ENCODE data around the gene JAM3. TPM values are rescaled to one million over a fixed set of nuclear protein-coding genes. Genes with fewer than 3 reads are reported as not detected.
"Not testable (repeated sequence)": the region's sequence is repeated elsewhere in the genome, so short reads cannot be mapped to it uniquely, and the experiment has no call there.

JAM3 gene
- total RNA-seq, 2 donors from 2014 or later = 21.3 to 157 TPM

DNA sequence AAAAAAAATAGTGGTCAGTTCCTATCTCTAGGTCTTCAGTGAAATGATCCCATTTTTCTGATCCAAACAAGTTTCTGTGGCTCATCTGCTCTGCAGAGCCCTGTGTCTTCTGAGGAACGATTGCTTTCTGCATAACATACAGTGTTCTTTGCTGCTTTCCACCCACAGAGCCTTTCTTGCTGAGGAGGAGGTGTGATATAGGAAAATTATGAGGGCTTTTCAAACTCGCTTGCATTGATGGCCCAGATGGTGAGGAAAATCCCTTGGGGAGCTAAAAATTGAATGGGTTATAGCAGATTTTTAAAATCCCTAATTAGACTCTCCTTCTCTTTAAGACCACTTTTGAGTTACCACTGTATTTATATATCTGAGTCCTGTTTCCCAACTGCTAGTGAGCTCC lies 31.3 kb downstream of the JAM3 start:
- no peak for DNase-seq (ENCODE audit: low spot score)
- Histone ChIP-seq H3K4me1 (replicated peaks) (no peaks in the 10 kb centered on the region), H3K4me3 (no peak overlapping the region), H3K36me3 (no peaks in the 10 kb centered on the region), H3K27ac (no peak overlapping the region), H3K27me3 (replicated peaks; ENCODE audit: insufficient read depth) (no peaks in the 10 kb centered on the region), H3K9me3 (no peaks in the 10 kb centered on the region)
- no peak for TF ChIP-seq POLR2A (IDR thresholded peaks at IDR 0.05)
- WGBS = 88% methylated on average over 2 of the region's 2 CpGs
- intact Hi-C loops (cut with DNase I) = no loop called here

GRCh38 chr11:134101282-134101681 lies 32.4 kb downstream of the JAM3 start:
- Histone ChIP-seq H3K4me1 (replicated peaks) (no peaks in the 10 kb centered on the region), H3K27ac (no peak overlapping the region), H3K9me3 (no peaks in the 10 kb centered on the region), H3K4me3 (no peak overlapping the region), H3K27me3 (replicated peaks; ENCODE audit: insufficient read depth) (no peaks in the 10 kb centered on the region), H3K36me3 (no peaks in the 10 kb centered on the region)
- TF ChIP-seq, protein P1, sequence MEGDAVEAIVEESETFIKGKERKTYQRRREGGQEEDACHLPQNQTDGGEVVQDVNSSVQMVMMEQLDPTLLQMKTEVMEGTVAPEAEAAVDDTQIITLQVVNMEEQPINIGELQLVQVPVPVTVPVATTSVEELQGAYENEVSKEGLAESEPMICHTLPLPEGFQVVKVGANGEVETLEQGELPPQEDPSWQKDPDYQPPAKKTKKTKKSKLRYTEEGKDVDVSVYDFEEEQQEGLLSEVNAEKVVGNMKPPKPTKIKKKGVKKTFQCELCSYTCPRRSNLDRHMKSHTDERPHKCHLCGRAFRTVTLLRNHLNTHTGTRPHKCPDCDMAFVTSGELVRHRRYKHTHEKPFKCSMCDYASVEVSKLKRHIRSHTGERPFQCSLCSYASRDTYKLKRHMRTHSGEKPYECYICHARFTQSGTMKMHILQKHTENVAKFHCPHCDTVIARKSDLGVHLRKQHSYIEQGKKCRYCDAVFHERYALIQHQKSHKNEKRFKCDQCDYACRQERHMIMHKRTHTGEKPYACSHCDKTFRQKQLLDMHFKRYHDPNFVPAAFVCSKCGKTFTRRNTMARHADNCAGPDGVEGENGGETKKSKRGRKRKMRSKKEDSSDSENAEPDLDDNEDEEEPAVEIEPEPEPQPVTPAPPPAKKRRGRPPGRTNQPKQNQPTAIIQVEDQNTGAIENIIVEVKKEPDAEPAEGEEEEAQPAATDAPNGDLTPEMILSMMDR (IDR thresholded peaks at IDR 0.05) = no peak
- TF ChIP-seq POLR2AphosphoS5 (IDR thresholded peaks at IDR 0.05) = no peak
- no peak for TF ChIP-seq POLR2A (IDR thresholded peaks at IDR 0.05)
- intact Hi-C loops (cut with DNase I) = no loop called here
- DNase-seq (ENCODE audit: low spot score) = no peak

GRCh38 chr11:134110252-134110815 lies 41.5 kb downstream of the JAM3 start:
- Histone ChIP-seq H3K9me3 (no peaks in the 10 kb centered on the region), H3K4me1 (replicated peaks) (no peaks in the 10 kb centered on the region), H3K36me3 (no peaks in the 10 kb centered on the region), H3K4me3 (no peak overlapping the region), H3K27me3 (replicated peaks; ENCODE audit: insufficient read depth) (no peaks in the 10 kb centered on the region), H3K27ac (no peak overlapping the region)
- TF ChIP-seq POLR2A (IDR thresholded peaks at IDR 0.05) (no peak), POLR2AphosphoS5 (IDR thresholded peaks at IDR 0.05) (no peak)
- TF ChIP-seq, protein P1 (IDR thresholded peaks at IDR 0.05) = no peak
- no peak for DNase-seq (ENCODE audit: low spot score)
- WGBS = 94% methylated on average over 5 of the region's 5 CpGs
- intact Hi-C loops (cut with DNase I) = no loop called here

- DNase-seq (ENCODE audit: low spot score); H3K27ac ChIP-seq; H3K4me1 ChIP-seq (replicated peaks); intact Hi-C loops (cut with DNase I); H3K27me3 ChIP-seq (replicated peaks; ENCODE audit: insufficient read depth); H3K4me3 ChIP-seq; H3K9me3 ChIP-seq; H3K36me3 ChIP-seq: not testable (repeated sequence)
- WGBS = 90% methylated on average over 1 of the region's 1 CpG
Measured at GRCh38 chr11:134113787-134114186, 44.9 kb downstream of the JAM3 start.

GRCh38 chr11:134116210-134116609 lies 47.3 kb downstream of the JAM3 start:
- DNase-seq (ENCODE audit: low spot score) = no peak
- intact Hi-C loops (cut with DNase I) = no loop called here
- H3K27me3 ChIP-seq (replicated peaks; ENCODE audit: insufficient read depth) = no peaks in the 10 kb centered on the region
- no peak overlapping the region for H3K27ac ChIP-seq
- peaks cover 4% of the 10 kb centered on the region for H3K4me1 ChIP-seq (replicated peaks)
- 100% methylated on average over 1 of the region's 1 CpG for WGBS
- TF ChIP-seq POLR2AphosphoS5 (IDR thresholded peaks at IDR 0.05) (no peak), POLR2A (IDR thresholded peaks at IDR 0.05) (no peak)
- TF ChIP-seq, protein P1 (IDR thresholded peaks at IDR 0.05) = no peak
- H3K36me3 ChIP-seq = no peaks in the 10 kb centered on the region
- no peaks in the 10 kb centered on the region for H3K9me3 ChIP-seq
- H3K4me3 ChIP-seq = no peak overlapping the region

DNA sequence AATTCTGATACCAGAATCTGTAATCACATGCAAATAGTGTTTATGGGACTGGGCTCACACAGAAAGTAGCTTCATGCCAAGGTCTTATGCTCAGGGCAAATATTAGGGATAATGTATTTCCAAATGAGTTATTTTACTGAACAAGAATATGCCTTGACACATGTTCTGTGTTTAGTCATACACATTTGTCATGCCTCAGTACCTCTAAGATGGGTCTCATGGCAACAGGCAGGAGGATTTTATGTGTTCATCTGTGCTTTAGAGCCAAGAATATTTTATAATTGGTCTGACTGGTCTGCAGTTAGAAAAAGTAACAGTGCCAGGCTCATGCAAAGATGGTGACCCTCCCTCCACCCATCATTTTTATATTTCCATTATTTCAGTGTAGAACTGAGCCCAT lies 49.1 kb downstream of the JAM3 start:
- no peaks in the 10 kb centered on the region for H3K36me3 ChIP-seq
- no peak overlapping the region for H3K4me3 ChIP-seq
- intact Hi-C loops (cut with DNase I) = no loop called here

More for the DNA sequence above, 49.1 kb downstream of the JAM3 start:
- TF ChIP-seq POLR2A (IDR thresholded peaks at IDR 0.05) (no peak), POLR2AphosphoS5 (IDR thresholded peaks at IDR 0.05) (no peak)
- TF ChIP-seq, protein P1 (IDR thresholded peaks at IDR 0.05) = no peak
- Histone ChIP-seq H3K4me1 (replicated peaks) (peaks cover 4% of the 10 kb centered on the region), H3K27ac (no peak overlapping the region), H3K27me3 (replicated peaks; ENCODE audit: insufficient read depth) (no peaks in the 10 kb centered on the region), H3K9me3 (no peaks in the 10 kb centered on the region)
- no peak for DNase-seq (ENCODE audit: low spot score)

Data from prostate gland (tissue), 2 donors.